HG03095 (cell line): ENCODE results near the gene TCERG1L.
"Not testable (repeated sequence)": the region's sequence is repeated elsewhere in the genome, so short reads cannot be mapped to it uniquely, and the experiment has no call there.

Experiments
- ATAC-seq: cut with Tn5 transposase; IDR thresholded peaks from one replicate; pipeline ENCODE4 v1.9.1; 2021; ENCODE audit warnings: moderate library complexity; ENCODE audit not compliant: unreplicated experiment

TCERG1L gene

DNA sequence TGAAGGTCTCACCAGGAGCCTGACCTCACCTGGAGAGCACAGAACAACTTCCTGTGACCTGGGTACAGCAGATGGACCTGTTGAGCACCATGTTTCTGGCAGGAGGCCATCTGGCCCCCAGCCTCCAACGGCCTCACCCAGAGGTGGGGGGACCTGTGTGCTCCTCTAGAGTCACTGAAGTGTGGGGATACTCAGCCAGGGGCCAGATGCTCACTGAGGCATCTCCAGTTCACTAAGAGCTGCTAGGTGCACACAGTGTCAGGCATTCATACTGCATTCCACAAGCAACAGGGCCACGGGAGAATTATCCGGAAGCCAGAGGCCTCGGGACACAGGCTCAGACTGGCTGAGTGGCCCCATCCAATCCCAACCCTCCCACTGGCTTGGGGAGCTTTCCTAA is 161.4 kb downstream of the TCERG1L start:
- no peak for ATAC-seq

GRCh38 chr10:131149586-131149985 is 161.9 kb downstream of the TCERG1L start:
- no peak for ATAC-seq

GRCh38 chr10:131149111-131149510 is 162.4 kb downstream of the TCERG1L start:
- no peak for ATAC-seq

DNA sequence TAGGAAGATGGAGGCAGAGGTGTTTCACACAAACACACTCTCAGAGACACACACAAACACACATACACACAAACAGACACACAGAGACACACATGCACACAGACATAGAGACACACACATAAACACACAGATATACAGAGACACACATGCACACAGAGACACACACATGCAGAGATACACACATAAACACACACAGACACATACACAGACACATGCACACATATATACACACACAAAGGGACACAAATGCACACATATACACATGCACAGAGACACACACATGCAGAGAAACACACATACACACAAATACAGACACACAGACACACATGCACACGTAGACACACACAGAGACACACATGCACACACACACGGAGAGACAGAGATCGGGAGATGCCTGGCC is 163.3 kb downstream of the TCERG1L start:
- ATAC-seq, result no peak

DNA sequence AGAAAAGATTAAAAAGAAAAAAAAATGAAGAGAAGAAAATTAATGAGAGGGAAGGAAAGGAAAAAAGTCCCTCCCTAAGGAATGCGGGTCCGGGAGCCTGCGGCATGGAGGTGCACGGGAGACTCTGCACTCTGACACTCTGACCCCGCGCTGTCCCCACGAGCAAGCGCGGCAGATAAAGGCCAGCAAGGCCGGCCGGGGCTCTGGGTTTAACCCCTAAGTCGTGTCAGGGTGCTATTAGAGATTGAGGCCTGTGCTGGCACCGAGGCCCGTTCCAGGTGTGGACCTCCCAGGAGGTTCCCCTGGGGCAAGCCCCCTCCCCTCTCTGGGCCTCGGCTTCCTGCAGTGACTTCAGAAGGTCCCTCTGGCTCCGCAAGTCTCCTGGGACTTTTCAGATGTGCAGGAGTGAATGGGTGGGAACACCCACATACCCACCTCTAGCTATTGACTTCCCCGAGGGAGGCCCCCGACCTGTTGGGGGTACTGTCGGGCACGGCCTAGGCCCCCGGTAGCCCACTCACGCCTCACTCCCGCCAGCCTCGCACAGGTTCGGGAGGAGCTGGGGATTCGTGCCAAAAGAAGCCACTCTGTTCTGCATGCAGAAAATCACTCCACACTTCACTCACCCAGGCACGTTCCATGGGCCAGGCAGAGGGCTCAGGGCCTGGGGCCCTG is 164.1 kb downstream of the TCERG1L start:
- ATAC-seq, result no peak

- no peak for ATAC-seq
Measured at GRCh38 chr10:131146790-131147189, 164.7 kb downstream of the TCERG1L start.

DNA sequence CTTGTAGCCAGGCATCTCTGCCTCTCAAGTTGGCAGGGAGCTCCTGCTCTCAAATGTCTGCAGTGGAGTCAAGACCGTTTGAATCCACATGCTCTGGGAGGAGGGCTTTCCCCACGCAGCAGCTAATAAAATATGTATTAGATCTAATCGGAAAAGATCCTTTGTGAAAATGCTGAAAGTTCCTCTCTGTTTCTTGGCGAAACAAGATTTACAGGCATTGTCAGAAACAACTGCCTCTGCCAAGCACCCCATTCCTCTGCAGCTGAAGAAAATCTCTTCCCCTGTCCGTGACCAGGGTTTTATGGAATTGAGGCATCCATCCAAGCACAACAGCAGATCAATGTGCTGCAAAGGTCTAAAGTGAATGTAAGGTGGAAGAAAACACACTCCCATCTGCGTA is 165.8 kb downstream of the TCERG1L start:
- ATAC-seq, result no peak

DNA sequence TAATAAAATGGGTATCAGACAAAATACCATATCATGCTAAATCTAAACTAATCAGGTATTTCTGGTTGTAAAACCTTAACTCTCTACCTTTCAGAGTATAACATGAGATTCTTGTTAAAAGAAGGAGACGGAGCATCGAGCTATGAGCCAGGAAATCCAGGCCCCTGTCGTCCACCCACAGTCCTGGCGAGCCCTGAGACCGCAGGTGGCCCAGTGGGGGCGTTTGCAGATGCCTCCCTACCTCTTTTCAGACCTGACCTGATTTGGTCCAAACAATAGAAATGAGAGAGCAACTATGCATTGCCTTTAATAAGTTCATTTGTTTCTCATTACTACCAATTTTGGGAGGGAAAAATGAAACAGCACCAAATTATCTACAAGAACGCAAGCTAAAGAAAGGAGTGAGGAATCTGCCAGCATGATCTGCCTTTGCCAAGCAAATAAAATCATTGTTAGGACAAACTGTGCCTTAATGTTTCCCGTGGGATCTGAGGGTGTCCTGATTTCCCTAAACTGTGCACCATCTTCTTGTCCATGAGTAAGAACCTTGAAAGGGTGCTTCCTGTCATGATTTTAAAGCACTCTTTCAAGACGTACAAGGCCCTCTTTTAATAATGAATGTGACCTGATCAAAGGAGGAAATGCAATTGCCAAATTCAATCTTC is 166.7 kb downstream of the TCERG1L start:
- ATAC-seq, result no peak

DNA sequence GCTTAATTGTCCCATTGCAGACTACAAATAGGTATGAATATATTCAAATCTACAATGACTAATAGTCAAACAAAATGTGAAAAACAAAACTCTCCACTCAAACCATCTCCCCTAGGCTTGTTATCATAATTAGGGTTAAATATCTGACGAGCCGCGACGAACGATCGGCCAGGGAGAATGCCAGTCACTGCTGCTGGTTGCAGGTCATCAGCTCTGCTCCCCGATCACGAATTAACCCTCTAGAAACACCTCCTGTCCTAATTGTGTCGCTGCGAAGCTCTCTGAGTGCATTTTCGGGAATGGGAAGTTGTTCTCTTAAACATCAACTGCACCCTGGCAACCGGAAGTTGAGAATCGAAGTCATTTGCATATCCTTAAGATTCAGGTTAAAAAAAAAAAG is 167.3 kb downstream of the TCERG1L start:
- no peak for ATAC-seq

- no peak for ATAC-seq
Measured at GRCh38 chr10:131143425-131144165, 167.9 kb downstream of the TCERG1L start.

DNA sequence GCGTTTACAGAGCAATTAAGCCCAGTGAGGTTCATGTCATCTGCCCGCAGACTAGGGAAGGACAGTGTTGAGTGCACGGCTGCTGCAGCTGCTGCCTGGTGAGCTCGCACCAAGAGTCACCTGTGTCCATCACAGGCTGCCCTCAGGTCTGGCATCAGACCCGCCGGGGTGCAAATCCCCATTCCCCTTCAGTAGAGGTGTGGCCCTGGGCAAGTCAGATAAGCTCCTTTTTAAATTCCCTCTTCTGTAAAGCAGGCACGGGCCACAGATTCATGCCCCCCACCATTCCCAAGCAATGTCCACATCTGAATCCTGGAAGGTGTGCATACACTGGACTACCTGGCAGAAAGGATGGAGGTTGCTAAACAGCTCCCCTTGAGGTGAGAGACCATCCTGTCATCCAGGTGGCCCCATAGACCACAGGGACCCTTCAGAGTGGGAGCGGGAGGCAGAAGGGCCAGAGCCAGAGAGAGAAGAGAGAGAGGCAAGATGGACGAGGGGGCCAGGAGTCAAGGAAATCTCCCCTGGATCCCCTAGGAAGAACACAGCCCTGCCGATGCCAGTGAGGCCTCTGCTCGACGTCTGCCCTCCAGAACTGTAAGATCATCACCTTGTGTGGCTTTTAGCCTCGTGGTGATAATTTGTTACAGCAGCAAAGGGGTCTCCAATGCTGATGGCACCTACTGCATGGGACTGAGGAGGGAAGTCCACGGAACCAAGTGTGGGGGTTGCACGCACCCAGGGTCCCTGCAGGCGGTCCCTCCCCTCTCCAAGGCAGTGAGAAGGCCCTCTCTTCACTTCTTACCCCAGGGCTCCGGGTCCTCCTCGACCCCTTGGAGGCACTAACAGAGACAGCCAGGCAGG is 168.8 kb downstream of the TCERG1L start:
- no peak for ATAC-seq

DNA sequence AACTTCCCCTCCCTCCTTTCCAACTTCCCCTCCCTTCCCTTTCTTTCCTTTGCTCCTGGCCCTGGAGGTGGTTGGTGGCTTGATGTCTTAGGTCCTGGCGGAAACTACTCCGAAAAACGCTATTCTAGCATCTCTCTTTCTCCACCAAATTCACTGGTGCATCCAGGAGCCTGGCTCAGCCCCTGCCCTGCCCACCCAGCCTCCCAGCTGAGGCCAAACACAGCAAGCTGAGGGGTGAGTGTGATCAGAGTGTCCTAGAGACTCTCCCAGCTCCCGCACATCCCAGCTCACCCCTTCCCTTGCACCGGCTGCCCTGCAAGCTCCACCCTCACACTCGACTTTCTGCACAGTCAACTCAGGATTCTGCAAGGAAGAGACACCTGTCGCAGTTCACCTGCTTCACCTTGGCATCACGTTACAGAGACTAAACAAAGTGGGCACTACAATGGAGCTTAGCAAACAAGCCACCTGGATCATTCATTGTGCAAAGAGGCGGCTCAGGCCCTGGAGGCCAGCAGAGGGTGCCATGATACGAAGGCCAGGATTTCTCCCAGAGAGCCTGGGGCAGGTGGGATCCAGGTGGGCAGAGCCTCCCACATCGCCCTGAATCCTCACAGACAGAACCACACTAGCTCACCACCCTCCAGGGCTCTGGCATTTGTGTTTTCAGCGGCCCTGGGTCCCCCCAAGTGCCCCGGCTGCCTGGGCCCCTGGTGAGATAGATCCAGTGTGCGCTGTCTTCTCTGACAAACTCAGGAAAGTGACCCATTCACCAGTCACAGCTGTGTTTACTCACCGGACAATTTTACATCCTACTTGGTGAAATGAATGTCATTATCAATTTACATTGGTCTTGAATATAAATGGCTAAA is 169.6 kb downstream of the TCERG1L start:
- no peak for ATAC-seq

GRCh38 chr10:131141207-131141606 is 170.3 kb downstream of the TCERG1L start:
- no peak for ATAC-seq

GRCh38 chr10:131140606-131141005 is 170.9 kb downstream of the TCERG1L start:
- no peak for ATAC-seq

DNA sequence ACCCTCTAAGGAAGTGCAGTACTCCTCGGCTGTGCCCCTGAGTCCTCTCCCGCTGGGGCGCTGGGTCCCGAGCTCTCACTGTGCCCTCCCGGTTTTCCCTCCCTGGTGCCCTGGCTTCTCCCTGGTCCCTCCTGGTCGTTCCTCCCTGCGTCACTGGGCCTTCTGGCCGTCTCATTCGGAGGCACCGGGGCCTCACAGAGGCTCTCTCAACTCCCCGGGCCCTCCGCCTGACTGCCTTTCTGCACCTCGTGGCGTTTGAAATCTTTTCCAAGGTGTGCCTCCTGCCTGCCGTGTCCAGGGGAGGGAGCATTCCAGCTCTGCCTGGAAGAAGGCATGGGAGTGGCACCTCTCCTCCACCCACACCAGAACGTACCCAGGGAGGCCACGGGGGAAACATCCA is 174.3 kb downstream of the TCERG1L start:
- ATAC-seq, result no peak

GRCh38 chr10:131136336-131136735 is 175.2 kb downstream of the TCERG1L start:
- not testable (repeated sequence) for ATAC-seq

DNA sequence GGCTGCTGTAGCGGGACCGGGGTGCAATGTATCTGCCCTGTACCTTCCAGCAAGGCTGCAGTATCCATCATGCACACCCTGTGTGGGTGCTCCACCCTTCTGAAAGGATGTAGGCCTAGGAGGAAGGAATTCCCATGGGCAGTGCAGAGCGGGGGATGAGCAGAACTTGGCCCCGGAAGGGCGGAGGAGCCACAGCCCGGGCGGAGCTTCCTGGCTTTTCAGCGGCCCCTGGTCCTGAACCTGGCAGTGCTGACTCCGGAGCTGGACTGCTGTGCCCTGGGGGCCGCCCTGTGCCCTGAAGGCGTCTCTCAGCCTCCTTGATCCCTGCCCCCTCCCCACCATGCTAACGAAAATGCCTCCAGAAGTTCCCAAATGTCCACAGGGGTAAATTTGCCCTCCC is 175.8 kb downstream of the TCERG1L start:
- no peak for ATAC-seq

- ATAC-seq, result no peak
Measured at GRCh38 chr10:131134651-131135050, 176.9 kb downstream of the TCERG1L start.

DNA sequence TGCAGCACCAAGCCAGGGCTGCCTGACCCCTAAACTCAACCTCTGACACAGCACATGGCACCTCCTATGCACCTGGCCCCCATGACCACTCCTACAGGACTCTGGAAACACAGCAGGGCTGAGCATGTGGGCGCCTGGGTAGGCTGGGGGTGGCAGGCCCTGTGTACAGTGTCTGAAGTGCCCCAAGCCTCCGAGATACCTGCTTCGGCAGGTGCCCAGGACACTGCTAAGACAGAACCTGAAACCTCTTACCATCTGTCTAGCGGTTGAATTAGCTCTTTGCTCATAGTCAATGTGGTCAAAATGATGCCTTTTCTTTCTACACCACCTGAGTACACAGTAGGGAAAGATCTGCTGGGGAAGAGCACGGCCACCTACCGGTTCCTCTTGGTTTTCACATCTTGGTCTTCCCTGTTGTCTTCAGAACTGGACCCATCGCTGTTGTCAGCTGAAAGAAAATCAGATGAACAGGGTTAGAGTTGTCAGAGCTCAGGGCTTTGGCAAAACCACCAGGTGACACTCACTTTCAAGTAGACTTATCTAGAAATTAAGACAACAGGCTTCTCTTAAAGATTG is 177.4 kb downstream of the TCERG1L start:
- no peak for ATAC-seq

DNA sequence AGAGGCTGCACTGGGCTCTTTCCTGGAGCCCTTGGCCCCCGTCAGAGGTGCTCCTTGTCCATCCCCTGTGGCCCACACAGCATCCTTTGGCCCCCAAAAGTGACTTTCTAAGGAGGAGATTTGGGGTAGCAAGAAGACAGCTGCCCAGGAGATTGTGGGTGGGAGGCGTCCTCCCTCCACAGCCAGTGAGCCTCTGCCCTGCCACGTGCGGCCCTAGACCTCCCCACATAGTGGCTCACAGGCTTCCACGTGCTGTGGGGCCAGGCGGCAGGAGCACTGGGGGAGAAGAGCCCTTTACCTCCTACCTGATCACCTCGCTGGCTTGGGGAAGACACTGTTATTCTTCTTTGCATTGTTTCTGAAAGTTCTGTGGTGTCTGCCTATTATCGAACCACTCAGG is 178.8 kb downstream of the TCERG1L start:
- ATAC-seq, result no peak
